Epithelial cell of esophagus (primary cell): ENCODE measurements around the gene CHST14.

Experiments
- DNase-seq: peaks from one replicate; pipeline ENCODE4 v3.0.0; 2010; ENCODE audit warnings: low read depth
- H3K4me3 ChIP-seq: 2 replicates; pipeline ENCODE4 v1.5.1; 2011; ENCODE audit warnings: mild to moderate bottlenecking, low read length, control low read depth
- TF ChIP-seq, protein P1 (sequence below): IDR thresholded peaks from 2 replicates; pipeline ENCODE4 v1.5.1; 2011; ENCODE audit warnings: low read depth, mild to moderate bottlenecking, low read length, control low read depth, inconsistent platforms; ENCODE audit not compliant: insufficient read depth; ENCODE audit errors: missing control alignments

CHST14 gene

GRCh38 chr15:40429068-40429710, 41.6 kb upstream of the CHST14 start:
- TF ChIP-seq, protein P1, sequence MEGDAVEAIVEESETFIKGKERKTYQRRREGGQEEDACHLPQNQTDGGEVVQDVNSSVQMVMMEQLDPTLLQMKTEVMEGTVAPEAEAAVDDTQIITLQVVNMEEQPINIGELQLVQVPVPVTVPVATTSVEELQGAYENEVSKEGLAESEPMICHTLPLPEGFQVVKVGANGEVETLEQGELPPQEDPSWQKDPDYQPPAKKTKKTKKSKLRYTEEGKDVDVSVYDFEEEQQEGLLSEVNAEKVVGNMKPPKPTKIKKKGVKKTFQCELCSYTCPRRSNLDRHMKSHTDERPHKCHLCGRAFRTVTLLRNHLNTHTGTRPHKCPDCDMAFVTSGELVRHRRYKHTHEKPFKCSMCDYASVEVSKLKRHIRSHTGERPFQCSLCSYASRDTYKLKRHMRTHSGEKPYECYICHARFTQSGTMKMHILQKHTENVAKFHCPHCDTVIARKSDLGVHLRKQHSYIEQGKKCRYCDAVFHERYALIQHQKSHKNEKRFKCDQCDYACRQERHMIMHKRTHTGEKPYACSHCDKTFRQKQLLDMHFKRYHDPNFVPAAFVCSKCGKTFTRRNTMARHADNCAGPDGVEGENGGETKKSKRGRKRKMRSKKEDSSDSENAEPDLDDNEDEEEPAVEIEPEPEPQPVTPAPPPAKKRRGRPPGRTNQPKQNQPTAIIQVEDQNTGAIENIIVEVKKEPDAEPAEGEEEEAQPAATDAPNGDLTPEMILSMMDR, result no peak
- H3K4me3 ChIP-seq, result no peak overlapping the region
- no peak for DNase-seq

DNA sequence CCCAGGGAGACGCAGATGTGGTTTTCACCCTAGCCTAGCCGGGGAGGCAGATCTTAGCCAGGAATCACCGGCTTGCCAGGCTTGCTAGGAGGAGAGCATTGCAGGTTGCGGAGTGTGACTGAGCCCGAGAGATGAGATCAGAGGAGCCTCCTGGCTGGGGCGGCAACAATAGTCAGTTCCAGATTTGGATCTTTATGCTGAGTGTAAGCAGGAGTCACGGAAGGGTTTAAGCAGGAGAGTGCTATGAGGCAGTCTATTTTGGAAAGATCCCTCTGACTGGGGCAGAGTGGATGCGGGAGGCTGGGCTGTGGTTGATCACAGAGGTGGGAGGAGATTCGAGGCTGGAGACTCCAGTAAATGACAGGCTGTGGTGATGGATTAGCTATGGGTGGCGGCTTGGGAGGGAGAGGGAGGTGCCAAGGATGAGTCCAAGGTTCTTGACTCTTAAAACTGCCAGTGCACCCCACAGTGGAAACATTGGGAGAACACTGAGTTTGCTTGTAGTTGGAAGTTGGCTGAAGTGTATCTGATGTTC, 40.4 kb upstream of the CHST14 start:
- peak; percentile 37 for DNase-seq
- TF ChIP-seq, protein P1, result no peak
- no peak overlapping the region for H3K4me3 ChIP-seq

GRCh38 chr15:40435023-40435709, 35.6 kb upstream of the CHST14 start:
- TF ChIP-seq, protein P1, result no peak
- DNase-seq, result no peak
- no peak overlapping the region for H3K4me3 ChIP-seq

DNA sequence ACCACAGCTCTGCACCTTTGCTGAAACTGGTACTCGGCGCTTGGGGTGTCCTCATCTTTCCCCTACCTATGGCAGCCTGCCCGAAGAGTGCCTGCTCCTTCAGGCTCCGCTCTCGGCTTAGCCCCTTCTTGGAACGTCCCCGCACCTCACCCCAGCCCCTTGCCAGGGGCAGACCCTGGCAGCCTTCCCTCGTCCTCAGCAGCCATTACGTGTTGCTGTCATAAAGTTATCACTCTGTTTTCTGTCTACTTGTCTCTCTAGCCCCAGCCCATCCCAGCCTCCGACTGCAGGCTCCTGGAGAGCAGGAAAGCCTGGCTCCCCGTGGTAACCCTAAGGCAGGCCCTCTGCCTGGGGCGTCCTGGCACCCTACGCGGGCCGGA, 35.1 kb upstream of the CHST14 start:
- no peak for DNase-seq
- H3K4me3 ChIP-seq, result no peak overlapping the region
- TF ChIP-seq, protein P1, result no peak

DNA sequence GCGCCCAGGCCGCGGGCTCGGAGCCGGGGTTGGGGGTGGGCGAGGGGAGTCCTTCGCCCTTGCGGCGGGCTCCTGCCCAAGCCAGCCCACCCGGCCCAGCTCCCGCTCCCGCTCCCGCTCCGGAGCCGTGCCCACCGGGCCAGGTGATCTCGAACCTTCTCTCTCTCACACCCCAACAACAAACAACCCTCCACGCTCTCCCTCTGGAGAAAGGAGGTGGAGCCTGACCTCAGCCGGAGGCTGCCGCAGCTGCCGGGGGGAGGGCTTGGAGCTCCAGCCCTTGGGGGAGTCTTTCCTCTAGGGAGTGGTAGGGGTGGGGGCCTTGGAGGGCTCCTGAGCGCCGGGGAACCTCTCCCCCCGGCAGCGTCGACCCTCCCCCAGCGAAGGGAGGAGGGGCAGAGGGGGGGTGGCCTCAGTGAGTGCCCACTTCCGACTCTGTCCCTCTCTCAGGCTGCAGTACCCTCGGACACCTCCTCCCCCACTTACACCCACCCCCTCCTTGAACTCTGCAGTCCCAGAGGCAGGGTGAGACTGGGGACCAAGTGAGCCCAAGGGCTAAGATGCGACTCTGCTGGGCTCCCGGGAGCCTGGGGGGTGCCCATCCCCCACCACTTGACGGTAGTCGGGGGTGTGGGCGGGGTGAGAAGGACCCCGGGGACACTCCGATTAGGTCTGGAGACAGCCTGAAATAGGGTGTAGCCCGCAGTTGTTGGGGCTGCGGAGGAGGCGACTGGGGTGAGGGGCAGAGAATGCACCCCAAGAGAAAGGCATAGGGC, 34.5 kb upstream of the CHST14 start:
- DNase-seq, result no peak
- peak overlapping the region; percentile 20 for H3K4me3 ChIP-seq

GRCh38 chr15:40436892-40437751, 33.7 kb upstream of the CHST14 start:
- no peak overlapping the region for H3K4me3 ChIP-seq
- DNase-seq, result no peak
- TF ChIP-seq, protein P1, result no peak

More for the DNA sequence above, 34.5 kb upstream of the CHST14 start:
- TF ChIP-seq, protein P1, result no peak
